PC-9 (cell line): ENCODE results near the gene ENO2. TPM values are rescaled to one million over a fixed set of nuclear protein-coding genes. Genes with fewer than 3 reads are reported as not detected.

Experiments
- BruUV-seq: library from RNA; stranded (reverse); fragments of 400-500 nt; replicated peaks from 2 replicates; lab custom pipeline; 2021; lab: Mats Ljungman, UMichigan
- CTCF ChIA-PET: fragments of 300-600 bp; sonication (Branson Sonifier 250); formaldehyde crosslinking; loops from one replicate; lab custom pipeline; 2022; ENCODE audit warnings: antibody characterized with exemption; lab: Charles Lee
- POLR2A ChIA-PET: fragments of 300-600 bp; sonication (Branson Sonifier 250); formaldehyde crosslinking; loops from one replicate; lab custom pipeline; 2022; ENCODE audit warnings: antibody characterized with exemption; ENCODE audit not compliant: unreplicated experiment; lab: Charles Lee
- DNase-seq, 2 experiments: peaks; one replicate each; pipeline versions ENCODE4 v3.0.0 to v3.0.0-alpha.2; 2015 to 2022; ENCODE audit warnings: mixed read lengths in 1 of 2
- H2AFZ ChIP-seq: fragments of 200-600 bp; sonication (generic); 2 replicates; pipeline ENCODE4 v1.8.1; 2017; ENCODE audit warnings: antibody characterized with exemption
- H3F3A ChIP-seq: fragments of 200-600 bp; sonication (generic); 2 replicates; pipeline ENCODE4 v1.8.1; 2017; ENCODE audit warnings: antibody characterized with exemption, mild to moderate bottlenecking, low read depth; ENCODE audit not compliant: insufficient read depth
- H3K27ac ChIP-seq: fragments of 200-600 bp; sonication (generic); 2 replicates; pipeline ENCODE4 v1.6.1; 2016; ENCODE audit warnings: mixed run types
- H3K27me3 ChIP-seq: fragments of 200-600 bp; sonication (generic); 2 replicates; pipeline ENCODE4 v1.6.1; 2016; ENCODE audit warnings: low read depth, mixed run types; ENCODE audit not compliant: insufficient read depth
- H3K36me3 ChIP-seq: fragments of 200-600 bp; sonication (generic); 2 replicates; pipeline ENCODE4 v1.6.1; 2016; ENCODE audit warnings: low read depth, mixed run types
- H3K4me1 ChIP-seq: fragments of 200-600 bp; sonication (generic); replicated peaks from 2 replicates; pipeline ENCODE4 v1.6.1; 2016; ENCODE audit warnings: mixed run types; ENCODE audit not compliant: insufficient read depth
- H3K4me2 ChIP-seq: fragments of 200-600 bp; sonication (generic); 2 replicates; pipeline ENCODE4 v1.6.1; 2017; ENCODE audit warnings: mixed run types
- H3K4me3 ChIP-seq: fragments of 200-600 bp; sonication (generic); 2 replicates; pipeline ENCODE4 v1.6.1; 2016; ENCODE audit warnings: mixed run types
- H3K79me2 ChIP-seq: fragments of 200-600 bp; sonication (generic); 2 replicates; pipeline ENCODE4 v1.6.1; 2017; ENCODE audit warnings: low read depth, mixed run types
- H3K9me2 ChIP-seq: fragments of 200-600 bp; sonication (generic); 2 replicates; pipeline ENCODE4 v1.8.1; 2017; ENCODE audit warnings: mild to moderate bottlenecking; ENCODE audit not compliant: insufficient read depth
- H3K9me3 ChIP-seq: fragments of 200-600 bp; sonication (generic); 2 replicates; pipeline ENCODE4 v1.8.1; 2016; ENCODE audit warnings: low read depth; ENCODE audit not compliant: insufficient read depth
- H4K20me1 ChIP-seq: fragments of 200-600 bp; sonication (generic); 2 replicates; pipeline ENCODE4 v1.8.1; 2017; ENCODE audit not compliant: insufficient read depth
- CTCF ChIP-seq: fragments of 200-600 bp; sonication (generic); conservative IDR thresholded peaks from 2 replicates; pipeline ENCODE4 v1.6.1; 2017; ENCODE audit warnings: mixed run types, antibody characterized with exemption, mild to moderate bottlenecking, moderate library complexity
- EZH2 ChIP-seq: fragments of 200-600 bp; sonication (generic); IDR thresholded peaks from 2 replicates; pipeline ENCODE4 v1.8.0; 2017; ENCODE audit warnings: antibody characterized with exemption, low read depth
- intact Hi-C: fragments of 100-400 bp; cut with micrococcal nuclease; formaldehyde crosslinking; loops from one replicate; pipeline ENCODE4 v1.10.0; 2022; ENCODE audit not compliant: unreplicated experiment
- total RNA-seq: library from RNA; stranded (reverse); gene quantifications from 2 replicates; pipeline ENCODE4 v1.2.3, GENCODE V29; 2021

The ENO2 gene
- total RNA-seq, 1 experiment from 2014 or later: 38.8 TPM

GRCh38 chr12:6866920-6867412 lies 47.4 kb upstream of the ENO2 start:
- 0 out of 2 replicates have a peak overlapping the region, but pooled peaks have one; percentile 72 for H2AFZ ChIP-seq
- H3K4me3 ChIP-seq: peak overlapping the region; percentile 97; the same call in 1 of the 2 replicates
- H3K9me3 ChIP-seq: no peaks in the 10 kb centered on the region
- peaks cover 23% of the 10 kb centered on the region for H3K36me3 ChIP-seq
- H3K4me2 ChIP-seq: peak overlapping the region; percentile 79
- H3K9me2 ChIP-seq: no peaks in the 10 kb centered on the region
- no peak for DNase-seq
- ChIA-PET CTCF (interaction anchor here (0.7 to 1.0 kb wide), 2 partner anchors 121 to 144 kb away, joined by 3 read pairs; no protein-coding TSS in a partner anchor), POLR2A (interaction anchor here (0.6 to 1.0 kb wide), 9 partner anchors 14 to 530 kb away, joined by 3 to 20 read pairs (median 5); partner anchors contain the start of gene RNU7-1)
- H3K4me1 ChIP-seq: peaks cover 29% of the 10 kb centered on the region
- peaks cover 40% of the 10 kb centered on the region for H4K20me1 ChIP-seq
- H3K27me3 ChIP-seq: no peaks in the 10 kb centered on the region
- intact Hi-C loops: loop anchor here (1.0 kb wide), 1 partner anchor 15 kb away; the partner anchor contains the start of gene USP5
- H3K79me2 ChIP-seq: peaks cover 32% of the 10 kb centered on the region
- TF ChIP-seq EZH2: no peak
- peaks cover 64% of the 10 kb centered on the region for H3F3A ChIP-seq
- H3K27ac ChIP-seq: no peak overlapping the region
- no TSS peak for BruUV-seq

GRCh38 chr12:6867413-6868210 lies 46.8 kb upstream of the ENO2 start, which contains the start of gene TPI1:
Gene TPI1, plus strand, starts transcription at chr12:6867531. Its CDS starts 36 bp downstream, at chr12:6867567.
- peak; percentile 46 to 82 for DNase-seq
- peak within 1 kb of the TSS; percentile 72 for H3K27ac ChIP-seq
- intact Hi-C loops: loop anchor here (1.0 to 2.0 kb wide), 3 partner anchors 15 to 241 kb away; partner anchors contain the start of genes C1RL, LPCAT3 and USP5
- no TSS peak for BruUV-seq
- H3K4me1 ChIP-seq: peaks cover 32% of the 10 kb centered on the region
- peak within 1 kb of the TSS; percentile 97 for H3K4me3 ChIP-seq
- H2AFZ ChIP-seq: peak within 1 kb of the TSS; percentile 76
- no peaks in the 10 kb centered on the region for H3K9me3 ChIP-seq
- CTCF ChIA-PET: interaction anchor here (0.6 to 1.0 kb wide), 4 partner anchors 121 to 737 kb away, joined by 3 to 5 read pairs (median 3); no protein-coding TSS in a partner anchor
- TF ChIP-seq EZH2: no peak
- TF ChIP-seq CTCF: no peak; the same call in 1 of the 2 replicates
- H3F3A ChIP-seq: peaks cover 69% of the 10 kb centered on the region
- peaks cover 36% of the 10 kb centered on the region for H3K79me2 ChIP-seq
- H4K20me1 ChIP-seq: peaks cover 41% of the 10 kb centered on the region
- H3K9me2 ChIP-seq: no peaks in the 10 kb centered on the region
- peak within 1 kb of the TSS; percentile 79 for H3K4me2 ChIP-seq
- H3K27me3 ChIP-seq: no peaks in the 10 kb centered on the region
- peaks cover 19% of the 10 kb centered on the region for H3K36me3 ChIP-seq
- POLR2A ChIA-PET: interaction anchor here (0.6 to 1.0 kb wide), 12 partner anchors 15 to 531 kb away, joined by 3 to 20 read pairs (median 4); partner anchors contain the start of genes MLF2 and RNU7-1

- Histone ChIP-seq H3K9me3 (no peaks in the 10 kb centered on the region), H3K36me3 (peaks cover 15% of the 10 kb centered on the region), H3K4me3 (peak overlapping the region; percentile 97), H3K27me3 (no peaks in the 10 kb centered on the region), H3F3A (peaks cover 74% of the 10 kb centered on the region), H3K4me2 (peak overlapping the region; percentile 79), H3K9me2 (no peaks in the 10 kb centered on the region), H3K79me2 (peaks cover 39% of the 10 kb centered on the region), H3K27ac (peak overlapping the region; percentile 72), H3K4me1 (peaks cover 32% of the 10 kb centered on the region), H2AFZ (peak overlapping the region; percentile 76; the same call in 1 of the 2 replicates), H4K20me1 (peaks cover 41% of the 10 kb centered on the region)
- ChIA-PET CTCF (interaction anchor here (0.6 to 1.4 kb wide), 7 partner anchors 24 to 736 kb away, joined by 3 to 15 read pairs (median 5); partner anchors contain the start of gene MLF2), POLR2A (interaction anchor here (0.5 to 0.7 kb wide), 6 partner anchors 18 to 1061 kb away, joined by 3 to 5 read pairs (median 4); partner anchors contain the start of genes CDCA3 and MLF2)
- TF ChIP-seq CTCF: no peak; the same call in 1 of the 2 replicates
- no peak for TF ChIP-seq EZH2
- intact Hi-C loops: loop anchor here (1.0 to 2.0 kb wide), 6 partner anchors 70 to 320 kb away; partner anchors contain the start of genes C1RL and LPCAT3
- BruUV-seq: no TSS peak
- DNase-seq: no peak
These were observed 46.0 kb upstream of the ENO2 start for GRCh38 chr12:6868211-6869048.
